Cardiac muscle cell (in vitro differentiated cells and primary cell): Measurements from ENCODE around the gene RNF214. TPM values are rescaled to one million over a fixed set of nuclear protein-coding genes. Genes with fewer than 3 reads are reported as not detected.
"Not testable (repeated sequence)": the region's sequence is repeated elsewhere in the genome, so short reads cannot be mapped to it uniquely, and the experiment has no call there.

Source experiments
- DNase-seq, 2 donors: peaks; one replicate each; pipeline versions ENCODE4 v3.0.0 to v3.0.0-alpha.2; 2010 to 2017; ENCODE audit warnings: low read depth in 1 of 2, low spot score in 1 of 2
- H3K27ac ChIP-seq: fragments of 200-600 bp; sonication (generic); 2 replicates; pipeline ENCODE4 v1.5.1; 2016
- H3K27me3 ChIP-seq: fragments of 200-600 bp; sonication (generic); 2 replicates; pipeline ENCODE4 v1.6.0; 2016; ENCODE audit warnings: control low read depth
- H3K36me3 ChIP-seq: fragments of 200-600 bp; sonication (generic); 2 replicates; pipeline ENCODE4 v1.5.1; 2016; ENCODE audit warnings: control low read depth
- H3K4me1 ChIP-seq: fragments of 200-600 bp; sonication (generic); 2 replicates; pipeline ENCODE4 v1.8.1; 2017; ENCODE audit warnings: low read depth, mild to moderate bottlenecking, mixed run types
- H3K4me3 ChIP-seq: fragments of 200-600 bp; sonication (generic); 2 replicates; pipeline ENCODE4 v1.5.1; 2016; ENCODE audit warnings: mild to moderate bottlenecking
- H3K9me3 ChIP-seq: fragments of 200-600 bp; sonication (generic); 2 replicates; pipeline ENCODE4 v1.5.1; 2017; ENCODE audit warnings: low read depth, mild to moderate bottlenecking, control low read depth
- polyA plus RNA-seq: library from polyadenylated mRNA; unstranded; fragments of >200 nt; fragmentation: Nextera tagmentation; extraction: Ambion mirVana; gene quantifications from 2 replicates; pipeline ENCODE4 v1.2.1, GENCODE V29; 2016
- total RNA-seq: library from RNA; depleted of rRNA; stranded (reverse); fragments of >200 nt; gene quantifications from 2 replicates; pipeline ENCODE4 v1.2.3, GENCODE V29; 2016
- TF ChIP-seq, protein P1 (sequence below): IDR thresholded peaks from 2 replicates; pipeline ENCODE4 v1.5.1; 2012; ENCODE audit warnings: low read depth, mild to moderate bottlenecking, low read length

The RNF214 gene
- total and polyA plus RNA-seq, 2 experiments from 2014 or later, result 13.8 to 20.0 TPM

DNA sequence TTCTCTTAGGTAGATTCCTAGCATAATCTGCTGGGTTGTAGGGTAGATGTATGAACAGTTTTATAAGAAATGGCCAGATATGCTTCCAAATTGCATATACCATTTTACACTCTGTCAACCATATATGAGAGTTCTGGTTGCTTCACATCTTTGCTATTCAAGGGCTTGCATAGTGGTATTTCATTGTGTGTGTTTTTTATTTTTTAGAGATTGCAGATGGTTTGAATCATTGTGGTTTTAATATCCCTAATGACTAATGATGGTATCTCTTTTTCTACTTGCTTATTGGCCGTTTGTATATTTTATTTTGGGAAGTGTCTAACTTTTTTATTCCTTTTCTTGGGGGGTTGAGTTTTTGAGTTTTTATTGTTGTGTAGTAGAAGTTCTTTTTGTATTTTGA lies 26.9 kb downstream of the RNF214 start:
- H3K9me3 ChIP-seq, result no peaks in the 10 kb centered on the region
- peaks cover 17% of the 10 kb centered on the region for H3K36me3 ChIP-seq
- H3K4me1 ChIP-seq, result no peaks in the 10 kb centered on the region
- no peak overlapping the region for H3K27ac ChIP-seq
- DNase-seq, result peak in 1 of 2 donors; percentile 73
- no peaks in the 10 kb centered on the region for H3K27me3 ChIP-seq
- H3K4me3 ChIP-seq, result no peak overlapping the region
- TF ChIP-seq, protein P1, sequence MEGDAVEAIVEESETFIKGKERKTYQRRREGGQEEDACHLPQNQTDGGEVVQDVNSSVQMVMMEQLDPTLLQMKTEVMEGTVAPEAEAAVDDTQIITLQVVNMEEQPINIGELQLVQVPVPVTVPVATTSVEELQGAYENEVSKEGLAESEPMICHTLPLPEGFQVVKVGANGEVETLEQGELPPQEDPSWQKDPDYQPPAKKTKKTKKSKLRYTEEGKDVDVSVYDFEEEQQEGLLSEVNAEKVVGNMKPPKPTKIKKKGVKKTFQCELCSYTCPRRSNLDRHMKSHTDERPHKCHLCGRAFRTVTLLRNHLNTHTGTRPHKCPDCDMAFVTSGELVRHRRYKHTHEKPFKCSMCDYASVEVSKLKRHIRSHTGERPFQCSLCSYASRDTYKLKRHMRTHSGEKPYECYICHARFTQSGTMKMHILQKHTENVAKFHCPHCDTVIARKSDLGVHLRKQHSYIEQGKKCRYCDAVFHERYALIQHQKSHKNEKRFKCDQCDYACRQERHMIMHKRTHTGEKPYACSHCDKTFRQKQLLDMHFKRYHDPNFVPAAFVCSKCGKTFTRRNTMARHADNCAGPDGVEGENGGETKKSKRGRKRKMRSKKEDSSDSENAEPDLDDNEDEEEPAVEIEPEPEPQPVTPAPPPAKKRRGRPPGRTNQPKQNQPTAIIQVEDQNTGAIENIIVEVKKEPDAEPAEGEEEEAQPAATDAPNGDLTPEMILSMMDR, result no peak

GRCh38 chr11:117264624-117265323 lies 32.3 kb downstream of the RNF214 start:
- H3K4me3 ChIP-seq, H3K27me3 ChIP-seq, H3K9me3 ChIP-seq, DNase-seq, H3K27ac ChIP-seq: not testable (repeated sequence)
- H3K4me1 ChIP-seq, result peaks cover 12% of the 10 kb centered on the region
- peaks cover 17% of the 10 kb centered on the region for H3K36me3 ChIP-seq

GRCh38 chr11:117265745-117266144 lies 33.3 kb downstream of the RNF214 start:
- H3K4me1 ChIP-seq, result peaks cover 12% of the 10 kb centered on the region
- no peak overlapping the region for H3K27ac ChIP-seq
- TF ChIP-seq, protein P1, result no peak
- peaks cover 16% of the 10 kb centered on the region for H3K36me3 ChIP-seq
- no peaks in the 10 kb centered on the region for H3K9me3 ChIP-seq
- H3K4me3 ChIP-seq, result no peak overlapping the region
- H3K27me3 ChIP-seq, result no peaks in the 10 kb centered on the region
- DNase-seq, result no peak

- Histone ChIP-seq H3K36me3 (peaks cover 3% of the 10 kb centered on the region), H3K4me3 (no peak overlapping the region), H3K9me3 (no peaks in the 10 kb centered on the region), H3K27me3 (no peaks in the 10 kb centered on the region), H3K27ac (no peak overlapping the region), H3K4me1 (peaks cover 12% of the 10 kb centered on the region)
- DNase-seq, result no peak
- TF ChIP-seq, protein P1, result no peak
Observed at GRCh38 chr11:117269856-117270255, 37.4 kb downstream of the RNF214 start.

- peaks cover 12% of the 10 kb centered on the region for H3K4me1 ChIP-seq
- H3K27me3 ChIP-seq, result no peaks in the 10 kb centered on the region
- TF ChIP-seq, protein P1, result no peak
- no peak for DNase-seq
- no peaks in the 10 kb centered on the region for H3K9me3 ChIP-seq
- no peaks in the 10 kb centered on the region for H3K36me3 ChIP-seq
- no peak overlapping the region for H3K27ac ChIP-seq
- no peak overlapping the region for H3K4me3 ChIP-seq
Observed at GRCh38 chr11:117271208-117271607, 38.7 kb downstream of the RNF214 start.

DNA sequence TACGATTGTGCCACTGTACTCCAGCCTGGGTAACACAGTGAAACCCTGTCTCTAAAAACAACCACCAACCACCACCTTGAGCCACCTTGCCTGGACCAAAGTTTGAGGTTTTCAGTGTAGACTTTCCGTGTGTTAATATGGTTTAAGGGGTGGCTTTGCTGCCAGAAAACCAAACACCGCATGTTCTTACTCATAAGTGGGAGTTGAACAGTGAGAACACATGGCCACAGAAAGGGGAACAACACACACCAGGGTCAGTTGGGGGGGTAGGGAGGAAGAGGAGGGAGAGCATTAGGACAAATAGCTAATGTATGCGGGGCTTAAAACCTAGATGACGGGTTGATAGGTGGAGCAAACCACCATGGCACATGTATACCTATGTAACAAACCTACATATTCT lies 39.7 kb downstream of the RNF214 start:
- not testable (repeated sequence) for H3K27me3 ChIP-seq, H3K27ac ChIP-seq, H3K4me3 ChIP-seq, H3K9me3 ChIP-seq, DNase-seq, H3K36me3 ChIP-seq
- peaks cover 12% of the 10 kb centered on the region for H3K4me1 ChIP-seq
